HUES6 (cell line): ENCODE data around the gene AIDA.

ENCODE experiments used
- H3K27ac ChIP-seq: 2 replicates; pipeline ENCODE4 v1.7.0; 2013; ENCODE audit warnings: low read depth, mild to moderate bottlenecking, low read length, inconsistent platforms
- H3K27me3 ChIP-seq: 2 replicates; pipeline ENCODE4 v1.6.1; 2013; ENCODE audit warnings: low read length; ENCODE audit not compliant: control insufficient read depth, insufficient read depth
- H3K36me3 ChIP-seq: 2 replicates; pipeline ENCODE4 v1.6.1; 2013; ENCODE audit warnings: low read length; ENCODE audit not compliant: control insufficient read depth, insufficient read depth
- H3K4me1 ChIP-seq: 2 replicates; pipeline ENCODE4 v1.6.1; 2013; ENCODE audit warnings: low read length; ENCODE audit not compliant: control insufficient read depth, insufficient read depth
- H3K4me3 ChIP-seq: 2 replicates; pipeline ENCODE4 v1.5.1; 2013; ENCODE audit warnings: low read depth, low read length
- H3K9ac ChIP-seq: one replicate; pipeline ENCODE4 v1.6.1; 2013; ENCODE audit warnings: mild to moderate bottlenecking, low read length
- H3K9me3 ChIP-seq: 2 replicates; pipeline ENCODE4 v1.6.1; 2013; ENCODE audit warnings: low read depth, low read length; ENCODE audit not compliant: control insufficient read depth, insufficient read depth

Gene AIDA

DNA sequence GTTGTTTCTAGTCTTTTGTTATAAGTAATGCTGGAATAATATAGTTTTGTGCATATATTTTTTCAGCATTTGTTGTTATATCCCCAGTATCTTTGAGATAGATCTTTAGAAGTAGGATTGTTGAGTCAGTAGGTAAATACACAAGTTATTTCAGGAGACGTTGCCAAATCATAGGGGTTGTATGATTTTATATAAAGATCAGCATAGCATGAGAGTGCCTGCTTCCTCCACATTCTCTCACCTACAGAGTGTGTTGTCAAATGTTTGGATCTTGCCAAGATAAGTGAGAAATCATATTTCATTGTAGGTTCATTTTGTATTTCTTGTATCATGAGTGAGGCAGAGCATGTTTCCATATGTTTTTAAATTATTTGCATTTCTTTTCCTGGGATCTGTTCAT lies 69.8 kb downstream of the AIDA start:
- Histone ChIP-seq H3K27me3 (no peaks in the 10 kb centered on the region), H3K9ac (no peak overlapping the region), H3K36me3 (peaks cover 35% of the 10 kb centered on the region), H3K27ac (no peak overlapping the region), H3K9me3 (no peaks in the 10 kb centered on the region), H3K4me3 (no peak overlapping the region), H3K4me1 (no peaks in the 10 kb centered on the region; the same call in 1 of the 2 replicates)

DNA sequence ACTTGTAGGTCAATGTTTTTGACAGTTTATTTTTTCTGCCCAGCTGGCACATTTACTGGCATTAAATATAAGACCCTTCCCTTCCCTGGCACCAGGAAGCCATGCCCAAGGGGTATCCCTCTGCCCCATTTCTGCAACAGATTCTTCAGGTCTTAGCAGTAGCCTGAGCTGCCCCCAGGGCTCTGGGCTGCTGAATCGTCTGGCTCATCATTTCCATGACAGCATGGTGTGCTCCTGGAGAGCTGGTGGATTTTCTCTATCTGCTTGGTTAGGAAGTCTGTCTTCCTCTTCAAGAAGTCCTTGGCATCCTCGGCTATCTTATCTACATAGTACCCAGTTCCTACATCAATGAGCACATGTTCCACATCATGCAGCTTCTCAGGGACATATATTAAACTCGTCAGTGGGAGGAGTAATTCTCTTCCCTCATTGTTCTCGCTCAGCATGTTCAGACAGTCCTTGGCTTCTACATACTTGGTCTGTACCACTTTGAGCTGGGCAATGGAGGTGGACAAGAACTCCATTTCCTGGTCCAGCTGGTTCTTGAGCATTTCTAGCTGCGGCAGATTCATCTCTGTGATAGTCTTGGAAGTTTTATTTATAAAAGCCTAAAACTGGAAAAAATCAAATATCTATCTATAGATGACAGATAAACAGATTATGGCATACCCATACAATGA lies 70.9 kb downstream of the AIDA start:
- no peaks in the 10 kb centered on the region; the same call in 1 of the 2 replicates for H3K4me1 ChIP-seq
- H3K9me3 ChIP-seq, result no peaks in the 10 kb centered on the region
- H3K27ac ChIP-seq, result no peak overlapping the region
- no peak overlapping the region for H3K9ac ChIP-seq
- no peak overlapping the region for H3K4me3 ChIP-seq
- no peaks in the 10 kb centered on the region for H3K27me3 ChIP-seq
- peaks cover 29% of the 10 kb centered on the region for H3K36me3 ChIP-seq

DNA sequence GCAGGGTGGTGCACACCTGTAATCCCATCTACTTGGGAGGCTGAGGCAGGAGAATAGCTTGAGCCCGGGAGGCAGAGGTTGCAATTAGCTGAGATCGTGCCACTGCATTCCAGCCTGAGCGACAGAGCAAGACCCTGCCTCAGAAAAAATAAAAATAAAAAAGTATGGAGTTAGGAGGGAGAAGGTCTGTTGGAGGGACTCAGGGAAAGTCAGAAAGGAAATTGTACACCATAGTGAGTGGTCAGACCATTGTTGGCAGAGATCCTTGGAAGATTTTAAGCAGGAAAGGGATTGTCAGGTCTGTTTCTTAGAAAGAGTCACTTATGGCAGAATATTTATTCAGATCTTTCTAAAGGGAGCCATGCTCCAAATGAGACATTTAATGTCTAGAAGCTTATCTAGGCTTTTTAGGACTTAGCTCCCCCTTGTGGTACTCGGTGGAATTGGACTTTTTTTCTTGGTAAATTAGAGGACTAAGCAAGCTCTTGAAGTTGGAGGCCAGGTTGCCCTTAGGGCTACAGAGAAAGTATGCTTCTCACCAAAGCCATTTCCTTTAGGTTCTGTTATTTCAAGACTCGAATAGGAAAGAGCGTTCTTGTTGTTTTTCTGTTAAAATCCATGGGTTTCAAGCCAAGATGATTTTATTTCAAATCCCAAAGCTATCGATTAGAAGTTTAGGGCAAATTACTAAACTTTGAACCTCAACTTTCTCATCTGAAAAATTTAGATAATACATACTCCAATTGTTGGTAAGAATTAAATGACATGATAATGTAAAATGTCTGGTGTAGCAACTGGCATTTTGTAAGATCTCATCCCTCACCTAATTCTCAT lies 77.9 kb downstream of the AIDA start:
- Histone ChIP-seq H3K36me3 (peaks cover 78% of the 10 kb centered on the region), H3K9me3 (no peaks in the 10 kb centered on the region), H3K4me1 (no peaks in the 10 kb centered on the region), H3K4me3 (no peak overlapping the region), H3K27ac (no peak overlapping the region), H3K9ac (no peak overlapping the region), H3K27me3 (no peaks in the 10 kb centered on the region)

DNA sequence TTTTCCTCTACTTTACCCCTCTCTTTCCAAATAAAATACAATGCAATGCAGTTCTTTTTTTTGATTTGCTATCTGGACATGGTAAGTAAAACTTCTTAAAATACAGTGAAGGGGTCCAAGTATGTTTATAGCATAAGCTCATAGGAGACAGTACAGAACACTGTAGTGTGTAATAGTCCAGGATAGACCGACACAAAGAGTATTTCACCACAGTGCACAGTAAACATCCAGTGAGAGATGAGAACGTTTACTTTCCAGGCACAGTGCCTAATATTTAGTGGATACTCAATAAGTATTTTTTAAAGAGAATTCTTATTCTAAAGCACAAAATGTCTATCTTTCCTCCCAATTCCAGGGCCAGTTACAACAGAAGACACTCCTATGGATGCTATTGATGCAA lies 79.5 kb downstream of the AIDA start:
- H3K4me1 ChIP-seq, result no peaks in the 10 kb centered on the region
- H3K27ac ChIP-seq, result no peak overlapping the region
- no peak overlapping the region for H3K9ac ChIP-seq
- peaks cover 80% of the 10 kb centered on the region for H3K36me3 ChIP-seq
- H3K27me3 ChIP-seq, result no peaks in the 10 kb centered on the region
- no peaks in the 10 kb centered on the region for H3K9me3 ChIP-seq
- no peak overlapping the region for H3K4me3 ChIP-seq

DNA sequence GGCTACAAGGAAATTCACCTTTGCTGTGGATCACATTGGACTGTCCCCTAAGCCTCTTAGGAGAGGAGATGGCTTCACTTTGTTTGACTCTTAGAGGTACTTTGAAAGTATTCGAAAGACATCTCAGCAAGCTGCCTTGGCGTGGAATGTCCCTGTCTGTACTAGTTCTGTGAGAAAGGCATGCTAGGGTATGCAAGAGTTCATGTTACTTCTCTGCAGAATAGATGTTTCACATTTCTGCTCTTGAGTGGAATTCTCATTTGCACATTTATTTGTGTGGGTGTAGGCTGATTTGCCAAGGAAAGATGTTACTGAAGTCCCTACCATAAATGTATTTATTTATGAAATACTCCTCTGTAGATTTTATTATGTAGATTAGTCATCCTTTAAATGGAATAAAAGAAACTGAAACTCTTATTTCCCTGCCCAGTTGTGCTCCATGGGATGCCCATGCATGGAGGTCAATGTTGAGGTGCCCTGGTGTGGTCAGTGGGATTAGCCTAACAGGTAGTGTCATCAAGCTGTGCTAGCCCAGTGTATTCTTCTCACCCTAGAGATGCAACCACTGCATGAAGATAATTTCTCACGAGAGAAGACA lies 80.6 kb downstream of the AIDA start:
- Histone ChIP-seq H3K9me3 (no peaks in the 10 kb centered on the region), H3K36me3 (peaks cover 88% of the 10 kb centered on the region), H3K4me1 (no peaks in the 10 kb centered on the region), H3K27me3 (no peaks in the 10 kb centered on the region), H3K4me3 (no peak overlapping the region), H3K9ac (no peak overlapping the region), H3K27ac (no peak overlapping the region)

DNA sequence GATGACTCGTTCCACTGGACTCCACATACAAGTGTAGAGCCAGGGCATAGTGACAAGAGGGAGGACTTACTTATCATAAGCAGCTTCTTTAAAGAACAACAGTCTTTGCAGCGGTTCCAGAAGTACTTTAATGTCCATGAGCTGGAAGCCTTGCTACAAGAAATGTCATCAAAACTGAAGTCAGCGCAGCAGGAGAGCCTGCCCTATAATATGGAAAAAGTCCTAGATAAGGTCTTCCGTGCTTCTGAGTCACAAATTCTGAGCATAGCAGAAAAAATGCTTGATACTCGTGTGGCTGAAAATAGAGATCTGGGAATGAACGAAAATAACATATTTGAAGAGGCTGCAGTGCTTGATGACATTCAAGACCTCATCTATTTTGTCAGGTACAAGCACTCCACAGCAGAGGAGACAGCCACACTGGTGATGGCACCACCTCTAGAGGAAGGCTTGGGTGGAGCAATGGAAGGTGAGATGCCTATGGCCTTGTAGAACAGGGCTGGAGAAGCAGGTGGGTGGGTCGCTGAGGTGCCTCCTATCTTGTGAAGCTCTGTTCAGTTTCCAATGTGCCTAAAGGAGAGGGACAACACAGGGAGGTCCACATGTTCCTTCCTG lies 82.3 kb downstream of the AIDA start:
- Histone ChIP-seq H3K27me3 (no peaks in the 10 kb centered on the region), H3K9me3 (no peaks in the 10 kb centered on the region), H3K27ac (no peak overlapping the region), H3K4me3 (no peak overlapping the region), H3K4me1 (no peaks in the 10 kb centered on the region), H3K36me3 (peaks cover 91% of the 10 kb centered on the region), H3K9ac (no peak overlapping the region)

DNA sequence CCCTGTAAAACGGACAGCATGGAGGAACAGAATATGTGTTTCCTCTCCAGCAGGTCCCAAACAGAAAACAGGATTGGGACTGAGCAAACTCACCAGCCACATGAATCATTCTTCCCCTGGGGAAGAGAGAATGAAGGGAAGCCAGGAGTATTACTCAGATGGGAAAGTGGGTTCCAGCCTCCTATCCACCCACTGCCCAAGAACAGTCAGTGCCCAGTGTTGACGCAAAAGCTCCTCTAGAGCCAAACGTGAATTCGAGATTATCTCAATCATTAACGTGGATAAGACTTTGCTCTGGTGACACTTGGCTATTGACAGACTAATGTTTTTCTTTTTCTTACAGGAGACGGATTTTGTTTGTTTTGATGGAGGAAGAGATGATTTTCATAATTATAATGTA lies 85.1 kb downstream of the AIDA start:
- H3K36me3 ChIP-seq, result peaks cover 93% of the 10 kb centered on the region
- H3K9me3 ChIP-seq, result no peaks in the 10 kb centered on the region
- no peak overlapping the region for H3K9ac ChIP-seq
- no peaks in the 10 kb centered on the region for H3K4me1 ChIP-seq
- no peak overlapping the region for H3K4me3 ChIP-seq
- H3K27ac ChIP-seq, result no peak overlapping the region
- no peaks in the 10 kb centered on the region for H3K27me3 ChIP-seq

DNA sequence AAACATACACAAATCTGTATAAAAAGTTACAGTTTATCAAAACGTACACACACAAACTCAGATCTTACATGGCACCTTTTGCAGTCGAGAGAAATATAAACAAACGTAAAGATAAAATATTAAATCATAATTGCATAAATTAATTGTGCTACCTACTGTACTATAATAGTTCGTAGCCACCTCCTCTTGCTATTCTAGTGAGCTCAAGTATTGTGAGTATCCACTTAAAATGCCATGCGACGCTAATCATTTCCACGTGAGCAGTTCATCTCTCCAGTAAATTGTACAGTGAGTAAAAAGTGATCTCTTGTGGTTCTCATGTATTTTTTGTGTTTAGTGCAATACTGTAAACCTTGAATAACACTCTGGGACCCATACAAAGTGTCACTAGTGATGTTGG lies 88.1 kb downstream of the AIDA start:
- peaks cover 71% of the 10 kb centered on the region for H3K36me3 ChIP-seq
- no peak overlapping the region for H3K4me3 ChIP-seq
- no peak overlapping the region for H3K27ac ChIP-seq
- H3K9me3 ChIP-seq, result no peaks in the 10 kb centered on the region
- H3K4me1 ChIP-seq, result peaks cover 5% of the 10 kb centered on the region; the same call in 1 of the 2 replicates
- H3K9ac ChIP-seq, result no peak overlapping the region
- no peaks in the 10 kb centered on the region for H3K27me3 ChIP-seq

DNA sequence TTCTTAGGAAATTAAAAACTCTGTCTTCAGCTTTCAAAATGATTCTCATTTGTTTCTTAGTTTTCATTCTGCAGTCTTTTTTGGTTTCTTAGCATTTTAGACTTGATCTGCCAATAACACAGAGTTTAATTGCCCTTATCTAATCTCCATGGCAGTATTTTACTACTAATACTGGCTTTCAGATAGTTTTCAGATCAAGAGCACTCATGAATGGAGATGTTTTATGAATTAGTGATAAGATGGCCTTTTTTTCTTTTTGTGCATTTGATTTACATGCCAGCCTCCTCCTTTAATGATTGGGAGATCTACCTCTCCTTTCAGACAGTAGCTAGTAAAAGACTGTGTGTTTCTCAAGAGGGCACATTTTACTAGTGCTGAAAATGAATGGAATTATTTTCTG lies 88.8 kb downstream of the AIDA start:
- Histone ChIP-seq H3K36me3 (peaks cover 64% of the 10 kb centered on the region), H3K4me3 (no peak overlapping the region), H3K9me3 (no peaks in the 10 kb centered on the region), H3K9ac (no peak overlapping the region), H3K4me1 (peaks cover 6% of the 10 kb centered on the region; the same call in 1 of the 2 replicates), H3K27ac (no peak overlapping the region), H3K27me3 (no peaks in the 10 kb centered on the region)

DNA sequence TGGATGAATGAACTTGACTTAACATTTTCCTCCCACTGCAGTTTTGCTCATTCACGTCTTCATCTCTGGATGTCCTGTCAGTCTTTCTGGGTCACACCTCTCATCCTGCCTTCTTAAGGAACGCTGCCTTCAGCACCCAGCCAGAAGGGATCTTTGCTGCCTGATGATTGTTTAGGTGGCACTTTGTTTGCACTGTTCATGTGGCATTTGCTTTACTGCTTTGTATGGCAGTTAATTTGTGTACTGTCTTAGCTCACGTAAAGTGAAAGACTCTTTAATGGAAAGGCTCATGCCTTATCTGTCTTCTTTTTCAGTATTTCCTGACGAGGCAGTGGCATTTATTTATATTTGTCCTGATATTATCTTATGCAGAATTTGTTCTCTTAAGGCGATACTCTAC lies 89.5 kb downstream of the AIDA start:
- H3K9ac ChIP-seq, result no peak overlapping the region

More for the DNA sequence above, 89.5 kb downstream of the AIDA start:
- Histone ChIP-seq H3K27ac (no peak overlapping the region), H3K4me1 (peaks cover 6% of the 10 kb centered on the region; the same call in 1 of the 2 replicates), H3K36me3 (peaks cover 57% of the 10 kb centered on the region), H3K9me3 (no peaks in the 10 kb centered on the region), H3K4me3 (no peak overlapping the region), H3K27me3 (no peaks in the 10 kb centered on the region)
